Central memory CD4-positive, alpha-beta T cell (primary cell): Measurements from ENCODE around the gene ADAM23.

ENCODE experiments used
- DNase-seq: peaks from one replicate; pipeline ENCODE4 v3.0.0; 2022

The ADAM23 gene

GRCh38 chr2:206443735-206444527 lies 599 bp downstream of the ADAM23 start:
- no peak for DNase-seq

GRCh38 chr2:206445948-206446347 lies 2.6 kb downstream of the ADAM23 start:
- no peak for DNase-seq

- DNase-seq = no peak
These were observed 8.9 kb downstream of the ADAM23 start for GRCh38 chr2:206452242-206452641.

GRCh38 chr2:206452750-206453149 lies 9.4 kb downstream of the ADAM23 start:
- no peak for DNase-seq

- no peak for DNase-seq
These were observed 12.9 kb downstream of the ADAM23 start for GRCh38 chr2:206456078-206456754.

GRCh38 chr2:206457188-206457634 lies 13.9 kb downstream of the ADAM23 start:
- DNase-seq = no peak

- no peak for DNase-seq
These were observed 19.0 kb downstream of the ADAM23 start for GRCh38 chr2:206462240-206462854.

- DNase-seq = no peak
These were observed 20.4 kb downstream of the ADAM23 start for GRCh38 chr2:206463685-206464084.

- DNase-seq = no peak
These were observed 21.3 kb downstream of the ADAM23 start for GRCh38 chr2:206464597-206464996.

- no peak for DNase-seq
These were observed 28.3 kb downstream of the ADAM23 start for GRCh38 chr2:206471524-206472062.

- no peak for DNase-seq
These were observed 28.8 kb downstream of the ADAM23 start for GRCh38 chr2:206472094-206472493.

GRCh38 chr2:206474099-206474498 lies 30.8 kb downstream of the ADAM23 start:
- DNase-seq = no peak

- no peak for DNase-seq
These were observed 34.0 kb downstream of the ADAM23 start for GRCh38 chr2:206477296-206477695.

- DNase-seq = no peak
These were observed 35.0 kb downstream of the ADAM23 start for GRCh38 chr2:206478340-206478739.

GRCh38 chr2:206480161-206480560 lies 36.8 kb downstream of the ADAM23 start:
- DNase-seq = no peak

GRCh38 chr2:206480620-206481019 lies 37.3 kb downstream of the ADAM23 start:
- DNase-seq = no peak

- no peak for DNase-seq
These were observed 37.7 kb downstream of the ADAM23 start for GRCh38 chr2:206481056-206481455.

GRCh38 chr2:206482123-206482522 lies 38.8 kb downstream of the ADAM23 start:
- DNase-seq = no peak

GRCh38 chr2:206482633-206483032 lies 39.3 kb downstream of the ADAM23 start:
- DNase-seq = no peak

GRCh38 chr2:206488053-206488452 lies 44.7 kb downstream of the ADAM23 start:
- no peak for DNase-seq

GRCh38 chr2:206488623-206489022 lies 45.3 kb downstream of the ADAM23 start:
- no peak for DNase-seq

GRCh38 chr2:206494061-206494460 lies 50.7 kb downstream of the ADAM23 start:
- DNase-seq = no peak

- no peak for DNase-seq
These were observed 59.4 kb downstream of the ADAM23 start for GRCh38 chr2:206502729-206503128.

- DNase-seq = no peak
These were observed 68.0 kb downstream of the ADAM23 start for GRCh38 chr2:206511283-206511682.
